Common myeloid progenitor, CD34-positive (primary cell): Measurements from ENCODE around the gene DBT.
"Not testable (repeated sequence)": the region's sequence is repeated elsewhere in the genome, so short reads cannot be mapped to it uniquely, and the experiment has no call there.

ENCODE experiments used
- CTCF ChIA-PET: fragments of 350-600 bp; sonication (Branson Sonifier 250); formaldehyde crosslinking; loops from one replicate; lab custom pipeline; 2021; ENCODE audit warnings: antibody characterized with exemption; lab: Charles Lee
- POLR2A ChIA-PET: fragments of 350-600 bp; sonication (Branson Sonifier 250); formaldehyde crosslinking; loops from one replicate; lab custom pipeline; 2021; ENCODE audit warnings: antibody characterized with exemption; lab: Charles Lee
- DNase-seq, 3 donors: peaks; one replicate each; pipeline versions ENCODE4 v3.0.0 to v3.0.0-alpha.2; 2013
- H3K27ac ChIP-seq, 2 experiments: 1 replicate in 1 of 2; 2 replicates in 1 of 2; pipeline ENCODE4 v1.7.0; 2013; ENCODE audit warnings: inconsistent platforms in 2 of 2, low read length in 2 of 2, mild to moderate bottlenecking in 2 of 2, low read depth in 1 of 2, moderate library complexity in 1 of 2; ENCODE audit not compliant: severe bottlenecking in 2 of 2, insufficient read depth in 1 of 2, poor library complexity in 1 of 2
- H3K27me3 ChIP-seq, 5 experiments: replicated peaks in 2 of 5; 1 replicate in 3 of 5; 2 replicates in 2 of 5; pipeline versions ENCODE4 v1.6.1 to v1.7.0; 2013; ENCODE audit warnings: low read length in 4 of 5, mild to moderate bottlenecking in 2 of 5, moderate library complexity in 2 of 5, inconsistent platforms in 1 of 5; ENCODE audit not compliant: insufficient read depth in 5 of 5, control insufficient read depth in 4 of 5
- H3K36me3 ChIP-seq, 4 experiments: 1 replicate in 2 of 4; 2 replicates in 2 of 4; pipeline versions ENCODE4 v1.6.1 to v1.7.0; 2013; ENCODE audit warnings: low read length in 3 of 4, control low read depth in 1 of 4, mild to moderate bottlenecking in 1 of 4; ENCODE audit not compliant: control insufficient read depth in 4 of 4, insufficient read depth in 4 of 4
- H3K4me1 ChIP-seq, 4 experiments: 1 replicate in 3 of 4; 2 replicates in 1 of 4; pipeline versions ENCODE4 v1.6.1 to v1.7.1; 2013; ENCODE audit warnings: low read length in 3 of 4, mild to moderate bottlenecking in 3 of 4, control low read depth in 1 of 4, inconsistent platforms in 1 of 4, moderate library complexity in 1 of 4; ENCODE audit not compliant: control insufficient read depth in 4 of 4, insufficient read depth in 4 of 4; ENCODE audit errors: control extremely low read depth in 1 of 4
- H3K4me3 ChIP-seq, 7 experiments: 1 replicate in 4 of 7; 2 replicates in 3 of 7; pipeline versions ENCODE4 v1.5.1 to v1.7.0; 2013; ENCODE audit warnings: mild to moderate bottlenecking in 7 of 7, low read length in 6 of 7, moderate library complexity in 6 of 7, inconsistent platforms in 2 of 7, low read depth in 2 of 7, control low read depth in 1 of 7; ENCODE audit not compliant: insufficient read depth in 4 of 7, control insufficient read depth in 1 of 7; ENCODE audit errors: extremely low read depth in 1 of 7
- H3K9me3 ChIP-seq, 5 experiments: 1 replicate in 4 of 5; 2 replicates in 1 of 5; pipeline versions ENCODE4 v1.6.1 to v1.7.1; 2013; ENCODE audit warnings: low read length in 4 of 5, mild to moderate bottlenecking in 2 of 5, inconsistent platforms in 1 of 5, low read depth in 1 of 5, moderate library complexity in 1 of 5; ENCODE audit not compliant: control insufficient read depth in 4 of 5, insufficient read depth in 2 of 5; ENCODE audit errors: control extremely low read depth in 1 of 5
- WGBS: methylation state at CpG from one replicate; pipeline ENCODE4 v1.1.5; 2013; ENCODE audit not compliant: insufficient coverage; 5-methylcytosine and 5-hydroxymethylcytosine counted together

Gene DBT

DNA sequence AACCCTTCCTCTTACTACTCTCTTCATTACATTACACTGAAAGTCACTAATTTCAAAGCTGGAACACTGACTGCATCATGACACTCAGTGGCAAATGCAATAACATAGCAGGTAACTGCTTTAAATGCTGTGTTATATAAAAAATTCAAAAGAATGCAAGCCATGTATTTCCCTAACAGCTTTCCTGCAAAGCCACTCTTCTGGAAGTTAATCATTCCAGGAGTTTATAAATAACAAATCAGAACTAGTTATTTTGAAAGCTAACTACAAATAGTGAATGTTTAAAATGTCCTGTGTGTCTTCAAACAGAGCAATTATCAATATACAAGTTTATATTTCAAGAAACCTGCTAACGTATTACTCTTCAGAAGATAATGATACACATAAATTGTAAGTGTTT, 34.5 kb downstream of the DBT start:
- WGBS, result no CpG with 5 or more reads among the region's 1 CpG
- peaks cover 12 to 73% (median 28%) of the 10 kb centered on the region in 4 experiments for H3K36me3 ChIP-seq
- no peak overlapping the region for H3K27ac ChIP-seq
- DNase-seq, result no peak
- H3K27me3 ChIP-seq, result no peaks in the 10 kb centered on the region
- ChIA-PET CTCF (no interaction called here), POLR2A (no interaction called here)
- no peaks in the 10 kb centered on the region for H3K4me1 ChIP-seq
- H3K4me3 ChIP-seq, result no peak overlapping the region
- H3K9me3 ChIP-seq, result no peaks in the 10 kb centered on the region

DNA sequence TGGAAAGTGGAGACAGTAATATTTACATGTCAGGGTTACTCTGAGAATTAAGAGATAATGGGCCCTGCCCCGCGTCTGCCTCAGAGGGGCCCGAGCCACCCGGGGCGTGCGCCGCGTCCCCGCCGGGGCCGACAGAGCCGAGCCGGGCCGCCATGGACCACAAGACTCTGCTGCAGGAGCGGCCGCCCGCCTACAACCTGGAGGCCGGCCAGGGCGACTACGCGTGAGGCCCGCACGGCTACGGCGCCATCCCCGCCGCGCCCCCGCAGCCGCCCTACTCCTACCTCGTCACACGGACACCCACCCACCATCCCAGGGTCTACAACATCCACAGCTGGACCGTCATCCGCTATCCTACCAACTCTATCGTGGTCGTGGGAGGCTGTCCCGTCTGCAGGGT, 36.5 kb downstream of the DBT start:
- POLR2A ChIA-PET, result no interaction called here
- no peak overlapping the region for H3K4me3 ChIP-seq
- H3K27me3 ChIP-seq, result no peaks in the 10 kb centered on the region
- H3K4me1 ChIP-seq, result no peaks in the 10 kb centered on the region
- peaks cover 9 to 78% (median 26%) of the 10 kb centered on the region in 4 experiments for H3K36me3 ChIP-seq
- no peaks in the 10 kb centered on the region for H3K9me3 ChIP-seq
- CTCF ChIA-PET, result interaction anchor here (0.7 kb wide), 1 partner anchor 688 kb away, joined by 4 read pairs; no protein-coding TSS in a partner anchor
- no peak for DNase-seq
- no peak overlapping the region for H3K27ac ChIP-seq
- 97% methylated on average over 30 of the region's 37 CpGs for WGBS

DNA sequence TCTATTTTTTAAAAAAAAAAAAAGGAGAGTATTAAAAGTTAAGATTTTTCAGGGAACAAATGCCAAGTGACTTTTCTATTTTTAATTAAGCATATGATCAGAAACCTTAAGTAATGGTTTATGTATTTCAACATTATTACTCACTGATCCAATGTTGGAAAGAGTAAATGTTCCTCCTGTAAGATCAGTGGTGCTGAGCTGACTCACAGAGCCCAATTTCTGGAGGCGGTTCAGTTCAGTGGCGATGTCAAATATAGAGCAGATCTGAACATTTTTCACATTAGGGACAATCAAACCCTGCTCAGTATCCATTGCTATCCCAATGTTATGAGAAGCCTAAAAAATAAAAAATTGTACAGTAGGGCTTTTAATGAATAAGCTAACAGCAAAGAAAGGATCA, 43.3 kb downstream of the DBT start:
- no CpG with 5 or more reads among the region's 2 CpGs for WGBS
- CTCF ChIA-PET, result no interaction called here

DNA sequence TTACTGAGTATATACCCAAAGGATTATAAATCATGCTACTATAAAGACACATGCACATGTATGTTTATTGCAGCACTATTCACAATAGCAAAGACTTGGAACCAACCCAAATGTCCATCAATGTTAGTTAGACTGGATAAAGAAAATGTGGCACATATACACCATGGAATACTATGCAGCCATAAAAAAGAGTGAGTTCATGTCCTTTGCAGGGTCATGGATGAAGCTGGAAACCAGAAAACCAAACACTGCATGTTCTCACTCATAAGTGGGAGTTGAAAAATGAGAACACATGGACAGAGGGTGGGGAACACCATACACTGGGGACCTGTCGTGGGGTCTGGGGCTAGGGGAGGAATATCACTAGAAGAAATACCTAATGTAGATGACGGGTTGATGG, 44.0 kb downstream of the DBT start:
- CTCF ChIA-PET, DNase-seq: not testable (repeated sequence)
- 100% methylated on average over 1 of the region's 2 CpGs for WGBS

More for the DNA sequence above, 43.3 kb downstream of the DBT start:
- H3K36me3 ChIP-seq, result peaks cover 3 to 60% (median 26%) of the 10 kb centered on the region in 4 experiments
- DNase-seq, result no peak
- H3K27ac ChIP-seq, result no peak overlapping the region
- H3K4me1 ChIP-seq, result no peaks in the 10 kb centered on the region
- H3K9me3 ChIP-seq, result peaks cover 0 to 5% (median 4%) of the 10 kb centered on the region in 5 experiments
- POLR2A ChIA-PET, result no interaction called here
- H3K27me3 ChIP-seq, result no peaks in the 10 kb centered on the region
- H3K4me3 ChIP-seq, result no peak overlapping the region

DNA sequence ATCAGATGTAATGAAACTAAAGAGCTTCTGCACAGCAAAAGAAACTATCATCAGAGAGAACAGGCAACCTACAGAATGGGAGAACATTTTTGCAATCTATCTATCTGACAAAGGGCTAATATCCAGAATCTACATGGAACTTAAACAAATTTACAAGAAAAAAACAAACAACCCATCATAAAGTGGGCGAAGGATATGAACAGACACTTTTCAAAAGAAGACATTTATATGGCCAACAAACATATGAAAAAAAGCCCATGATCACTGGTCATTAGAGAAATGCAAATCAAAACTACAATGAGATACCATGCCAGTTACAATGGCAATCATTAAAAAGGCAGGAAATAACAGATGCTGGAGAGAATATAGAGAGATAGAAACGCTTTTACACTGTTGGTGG, 44.5 kb downstream of the DBT start:
- H3K27me3 ChIP-seq, DNase-seq, POLR2A ChIA-PET, H3K9me3 ChIP-seq, H3K27ac ChIP-seq, H3K4me1 ChIP-seq, CTCF ChIA-PET, H3K4me3 ChIP-seq: not testable (repeated sequence)
- H3K36me3 ChIP-seq, result peaks cover 6 to 58% (median 25%) of the 10 kb centered on the region in 4 experiments
- WGBS, result 100% methylated on average over 1 of the region's 2 CpGs

More for the DNA sequence above, 44.0 kb downstream of the DBT start:
- POLR2A ChIA-PET, H3K27ac ChIP-seq, H3K4me1 ChIP-seq, H3K9me3 ChIP-seq, H3K4me3 ChIP-seq, H3K27me3 ChIP-seq: not testable (repeated sequence)
- peaks cover 3 to 54% (median 24%) of the 10 kb centered on the region in 4 experiments for H3K36me3 ChIP-seq

DNA sequence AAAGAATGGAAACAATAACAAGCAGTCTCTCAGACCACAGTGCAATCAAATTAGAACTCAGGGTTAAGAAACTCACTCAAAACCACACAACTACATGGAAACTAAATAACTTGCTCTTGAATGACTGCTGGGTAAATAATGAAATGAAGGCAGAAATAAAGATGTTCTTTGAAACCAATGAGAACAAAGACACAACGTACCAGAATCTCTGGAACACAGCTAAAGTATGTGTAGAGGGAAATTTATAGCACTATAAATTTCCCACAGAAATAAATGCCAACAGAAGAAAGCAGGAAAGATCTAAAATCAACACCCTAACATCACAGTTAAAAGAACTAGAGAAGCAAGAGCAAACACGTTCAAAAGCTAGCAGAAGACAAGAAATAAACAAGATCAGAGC, 46.9 kb downstream of the DBT start:
- not testable (repeated sequence) for H3K27me3 ChIP-seq, H3K4me3 ChIP-seq, DNase-seq, H3K9me3 ChIP-seq, H3K27ac ChIP-seq, H3K4me1 ChIP-seq
- peaks cover 17 to 60% (median 27%) of the 10 kb centered on the region in 4 experiments for H3K36me3 ChIP-seq
- WGBS, result no CpG with 5 or more reads among the region's 2 CpGs
- CTCF ChIA-PET, result interaction anchor here (1.1 kb wide), 1 partner anchor 48 kb away, joined by 4 read pairs; no protein-coding TSS in a partner anchor
- POLR2A ChIA-PET, result interaction anchor here (0.7 kb wide), 1 partner anchor 13 kb away, joined by 3 read pairs; no protein-coding TSS in a partner anchor

DNA sequence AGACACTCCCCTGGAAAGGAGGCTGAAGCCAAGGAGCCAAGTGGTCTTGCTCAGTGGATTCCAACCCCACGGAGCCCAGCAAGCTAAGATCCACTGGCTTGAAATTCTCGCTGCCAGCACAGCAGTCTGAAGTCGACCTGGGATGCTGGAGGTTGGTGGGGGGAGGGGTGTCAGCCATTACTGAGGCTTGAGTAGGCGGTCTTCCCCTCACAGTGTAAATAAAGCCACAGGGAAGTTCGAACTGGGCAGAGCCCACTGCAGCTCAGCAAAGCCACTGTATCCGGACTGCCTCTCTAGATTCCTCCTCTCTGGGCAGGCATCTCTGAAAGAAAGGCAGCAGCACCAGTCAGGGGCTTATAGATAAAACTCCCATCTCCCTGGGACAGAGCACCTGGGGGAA, 49.6 kb downstream of the DBT start:
- peaks cover 16 to 53% (median 19%) of the 10 kb centered on the region in 4 experiments for H3K36me3 ChIP-seq
- POLR2A ChIA-PET, result not testable (repeated sequence)
- 91% methylated on average over 5 of the region's 6 CpGs for WGBS

More for the DNA sequence above, 49.6 kb downstream of the DBT start:
- H3K27me3 ChIP-seq, DNase-seq, CTCF ChIA-PET, H3K4me3 ChIP-seq, H3K9me3 ChIP-seq, H3K4me1 ChIP-seq, H3K27ac ChIP-seq: not testable (repeated sequence)
